Measurements from ENCODE around the gene TSFM.

- no peak for TF ChIP-seq MAX (CRISPR knock-in tag; IDR thresholded peaks at IDR 0.05)
- no peak for TF ChIP-seq CTCF (IDR thresholded peaks at IDR 0.05)
- TF ChIP-seq TEAD4 (CRISPR knock-in tag; IDR thresholded peaks at IDR 0.05), result no peak
- TF ChIP-seq KAT7 (CRISPR knock-in tag; IDR thresholded peaks at IDR 0.05; ENCODE audit: borderline replicate concordance), result no peak
- no peak for TF ChIP-seq ZNF138 (CRISPR knock-in tag; conservative IDR thresholded peaks at IDR 0.05)
- TF ChIP-seq HMGXB4 (CRISPR knock-in tag; IDR thresholded peaks at IDR 0.05), result no peak
Measured at GRCh38 chr12:57738661-57739237, 43.8 kb upstream of the TSFM start, which contains the start of gene AGAP2.
